Body of pancreas (tissue), 4 donors: ENCODE data around the gene SOX18.

Experiments
- POLR2A ChIP-seq, 3 donors: fragments of 450-650 bp; IDR thresholded peaks; one replicate each; pipeline ENCODE4 v1.6.1; 2016; ENCODE audit warnings: antibody characterized with exemption in 3 of 3, mild to moderate bottlenecking in 2 of 3
- TF ChIP-seq, protein P1 (sequence below), 7 experiments: fragments of 450-650 bp in 4 of 7; fragments of 200-600 bp in 3 of 7; sonication (generic) in 3 of 7; IDR thresholded peaks; one replicate each; pipeline ENCODE4 v1.5.1; 2016 to 2019; ENCODE audit warnings: antibody characterized with exemption in 7 of 7

DNA sequence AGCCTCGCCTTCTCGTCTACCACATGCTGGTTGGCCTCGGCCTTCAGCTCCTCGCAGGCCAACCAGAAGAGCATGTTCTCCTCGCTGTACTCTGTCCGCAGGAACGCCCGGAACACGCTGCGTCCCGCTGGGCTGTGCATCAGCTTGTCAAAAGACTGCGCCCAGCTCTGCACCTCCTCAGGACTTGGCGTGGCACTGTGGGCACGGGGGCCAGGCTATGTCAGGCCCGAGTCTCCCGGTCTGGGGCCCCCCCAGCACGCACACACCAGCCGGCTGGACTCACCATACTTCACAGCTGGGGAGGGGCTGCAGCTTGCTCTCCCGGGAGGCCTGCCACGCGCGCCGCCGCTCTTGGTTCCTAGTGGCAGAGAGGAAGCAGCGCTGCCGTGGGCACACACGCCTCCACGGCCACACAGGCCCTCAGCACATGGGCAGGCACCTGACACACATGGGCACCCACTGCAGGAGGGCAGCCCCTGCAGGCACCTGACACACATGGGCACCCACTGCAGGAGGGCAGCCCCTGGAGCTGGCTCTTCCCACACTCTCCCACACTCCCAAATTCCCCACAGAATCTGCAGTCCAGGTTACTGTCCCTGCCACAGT lies 24.8 kb upstream of the SOX18 start:
- TF ChIP-seq, protein P1, sequence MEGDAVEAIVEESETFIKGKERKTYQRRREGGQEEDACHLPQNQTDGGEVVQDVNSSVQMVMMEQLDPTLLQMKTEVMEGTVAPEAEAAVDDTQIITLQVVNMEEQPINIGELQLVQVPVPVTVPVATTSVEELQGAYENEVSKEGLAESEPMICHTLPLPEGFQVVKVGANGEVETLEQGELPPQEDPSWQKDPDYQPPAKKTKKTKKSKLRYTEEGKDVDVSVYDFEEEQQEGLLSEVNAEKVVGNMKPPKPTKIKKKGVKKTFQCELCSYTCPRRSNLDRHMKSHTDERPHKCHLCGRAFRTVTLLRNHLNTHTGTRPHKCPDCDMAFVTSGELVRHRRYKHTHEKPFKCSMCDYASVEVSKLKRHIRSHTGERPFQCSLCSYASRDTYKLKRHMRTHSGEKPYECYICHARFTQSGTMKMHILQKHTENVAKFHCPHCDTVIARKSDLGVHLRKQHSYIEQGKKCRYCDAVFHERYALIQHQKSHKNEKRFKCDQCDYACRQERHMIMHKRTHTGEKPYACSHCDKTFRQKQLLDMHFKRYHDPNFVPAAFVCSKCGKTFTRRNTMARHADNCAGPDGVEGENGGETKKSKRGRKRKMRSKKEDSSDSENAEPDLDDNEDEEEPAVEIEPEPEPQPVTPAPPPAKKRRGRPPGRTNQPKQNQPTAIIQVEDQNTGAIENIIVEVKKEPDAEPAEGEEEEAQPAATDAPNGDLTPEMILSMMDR (IDR thresholded peaks at IDR 0.05): no peak
- no peak for TF ChIP-seq POLR2A (IDR thresholded peaks at IDR 0.05)
